NCI-H226 (cell line): Measurements from ENCODE around the gene PTPN3.
"Not testable (repeated sequence)": the region's sequence is repeated elsewhere in the genome, so short reads cannot be mapped to it uniquely, and the experiment has no call there.

ENCODE experiments used
- DNase-seq: peaks from one replicate; pipeline ENCODE4 v3.0.0-alpha.2; 2015

The PTPN3 gene

GRCh38 chr9:109382585-109382984 lies 115.5 kb downstream of the PTPN3 start:
- DNase-seq = no peak

DNA sequence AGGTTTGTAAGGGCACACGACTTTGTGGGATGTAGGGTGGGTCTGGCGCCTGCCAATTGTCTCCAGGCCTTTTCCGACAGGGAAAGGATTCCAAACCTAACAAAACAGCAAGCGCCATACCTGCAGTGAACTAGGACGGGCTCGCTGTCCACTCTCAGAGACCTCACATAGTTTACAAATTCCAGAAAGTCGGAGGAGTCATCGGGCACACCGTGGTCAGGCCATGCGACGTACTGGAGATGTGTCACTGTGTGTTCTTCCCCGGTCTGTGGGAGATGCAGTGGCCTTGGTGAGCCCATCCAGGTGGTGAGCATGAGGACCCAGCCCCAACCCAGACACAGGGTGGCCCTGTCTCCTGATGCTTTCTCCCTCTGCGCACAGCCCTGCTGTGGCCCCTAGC lies 115.9 kb downstream of the PTPN3 start:
- no peak for DNase-seq

DNA sequence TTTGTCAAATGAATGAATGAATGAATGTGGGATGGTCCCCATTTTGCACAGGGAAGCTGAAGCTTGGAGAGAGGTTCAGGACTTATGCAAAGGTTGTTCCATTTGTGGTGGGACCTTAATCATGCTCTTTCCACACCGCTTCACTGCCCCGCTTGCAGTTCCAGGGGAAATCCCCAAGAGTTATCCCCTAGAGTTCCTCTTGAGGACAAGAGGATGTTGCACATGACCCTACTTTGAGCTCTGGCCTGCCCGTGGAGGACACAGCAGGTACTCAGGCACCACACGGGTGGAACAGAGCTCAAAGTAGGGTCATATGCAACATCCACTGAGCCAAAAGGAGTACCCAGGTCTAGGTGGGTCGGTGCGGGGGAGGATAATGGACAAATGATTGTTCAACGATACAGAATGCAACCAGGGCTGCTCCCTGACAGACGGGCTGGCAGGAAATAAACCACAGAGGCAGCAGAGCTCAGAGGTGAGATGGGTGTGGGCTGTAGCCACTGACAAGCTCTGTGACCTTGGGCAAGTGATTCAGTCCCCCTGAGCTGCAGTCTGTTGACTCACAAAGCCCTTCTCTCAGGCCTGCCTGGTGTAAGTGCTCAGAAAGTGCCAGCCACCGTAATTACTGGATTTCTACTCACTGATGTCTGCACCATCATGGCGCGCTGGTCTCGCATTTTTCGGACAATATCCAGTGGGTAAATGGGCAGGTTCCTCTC lies 116.9 kb downstream of the PTPN3 start:
- DNase-seq = peak; percentile 11

GRCh38 chr9:109379513-109379912 lies 118.6 kb downstream of the PTPN3 start:
- no peak for DNase-seq

- DNase-seq = no peak
Observed at GRCh38 chr9:109378316-109378715, 119.8 kb downstream of the PTPN3 start.

DNA sequence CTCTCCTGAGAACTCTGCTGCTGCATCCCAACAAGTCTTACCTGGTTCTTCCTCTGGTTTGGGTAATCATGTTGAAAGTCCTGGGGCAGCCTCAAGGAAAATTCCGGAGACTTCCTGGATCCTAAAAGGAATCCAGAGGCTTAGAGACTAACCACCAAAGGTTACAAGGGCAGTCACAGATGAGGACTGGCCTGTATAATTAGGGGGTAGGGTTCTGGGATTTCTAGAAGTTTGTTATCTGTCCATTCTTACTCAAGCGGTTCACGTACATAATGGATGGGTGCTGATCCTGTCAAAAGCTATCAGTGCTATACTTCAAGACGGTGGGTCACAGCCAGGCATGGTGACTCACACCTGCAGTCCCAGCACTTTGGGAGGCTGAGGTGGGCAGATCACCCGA lies 125.9 kb downstream of the PTPN3 start:
- peak; percentile 64 for DNase-seq

DNA sequence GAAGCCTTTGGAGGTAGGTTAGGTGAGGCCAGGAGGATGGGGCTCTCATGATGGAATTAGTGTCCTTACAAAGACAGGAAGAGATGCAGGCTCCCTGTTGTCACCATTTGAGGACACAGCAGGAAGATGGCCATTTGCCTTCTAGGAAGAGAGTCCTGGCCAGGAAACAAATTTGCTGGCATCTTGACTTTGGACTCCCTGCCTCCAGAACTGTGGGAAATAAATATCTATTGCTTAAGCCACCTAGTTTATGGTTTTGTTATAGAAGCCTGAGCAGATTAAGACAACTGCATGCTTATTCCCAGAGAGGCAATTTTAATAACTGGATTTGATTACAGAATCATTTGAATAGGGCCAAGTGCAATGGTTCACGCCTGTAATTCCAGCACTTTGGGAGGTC lies 126.7 kb downstream of the PTPN3 start:
- DNase-seq = no peak

DNA sequence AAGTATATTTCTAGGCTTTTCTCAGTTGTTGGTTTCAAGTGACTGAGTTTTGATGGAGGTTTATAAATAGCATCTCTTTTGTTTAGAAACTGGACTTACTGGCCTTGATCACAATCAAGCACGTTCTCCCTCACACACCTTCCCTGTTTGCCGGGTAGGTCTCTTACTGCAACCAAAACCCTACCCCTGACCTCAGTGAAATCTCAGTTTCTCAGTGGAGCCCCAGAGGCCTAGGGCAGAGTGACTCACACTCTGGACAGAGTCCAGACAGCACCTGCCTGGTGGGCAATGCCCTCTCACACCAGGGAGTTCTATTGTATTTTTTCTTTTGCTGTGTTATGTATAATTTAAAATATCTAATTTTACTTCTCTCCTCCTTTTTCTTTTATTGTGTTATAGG lies 128.8 kb downstream of the PTPN3 start:
- no peak for DNase-seq

DNA sequence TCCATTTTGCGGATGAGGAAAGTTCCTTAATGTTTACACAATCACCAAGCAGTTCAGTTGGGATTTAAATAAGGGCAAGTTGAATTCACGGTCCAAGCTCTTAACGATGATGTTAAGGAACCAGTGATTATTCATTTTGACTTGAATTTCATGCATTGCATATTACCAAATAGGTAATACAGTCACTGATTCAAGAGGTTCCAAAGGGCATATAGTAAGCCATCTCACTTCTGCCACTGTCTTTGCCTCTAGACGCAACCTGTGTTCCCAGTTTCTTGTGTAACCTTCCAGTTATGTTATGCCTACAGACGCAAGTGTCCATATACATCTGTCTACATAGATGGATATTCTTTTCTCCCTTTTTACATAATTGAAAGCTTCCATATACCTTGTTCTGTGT lies 137.3 kb downstream of the PTPN3 start:
- no peak for DNase-seq

DNA sequence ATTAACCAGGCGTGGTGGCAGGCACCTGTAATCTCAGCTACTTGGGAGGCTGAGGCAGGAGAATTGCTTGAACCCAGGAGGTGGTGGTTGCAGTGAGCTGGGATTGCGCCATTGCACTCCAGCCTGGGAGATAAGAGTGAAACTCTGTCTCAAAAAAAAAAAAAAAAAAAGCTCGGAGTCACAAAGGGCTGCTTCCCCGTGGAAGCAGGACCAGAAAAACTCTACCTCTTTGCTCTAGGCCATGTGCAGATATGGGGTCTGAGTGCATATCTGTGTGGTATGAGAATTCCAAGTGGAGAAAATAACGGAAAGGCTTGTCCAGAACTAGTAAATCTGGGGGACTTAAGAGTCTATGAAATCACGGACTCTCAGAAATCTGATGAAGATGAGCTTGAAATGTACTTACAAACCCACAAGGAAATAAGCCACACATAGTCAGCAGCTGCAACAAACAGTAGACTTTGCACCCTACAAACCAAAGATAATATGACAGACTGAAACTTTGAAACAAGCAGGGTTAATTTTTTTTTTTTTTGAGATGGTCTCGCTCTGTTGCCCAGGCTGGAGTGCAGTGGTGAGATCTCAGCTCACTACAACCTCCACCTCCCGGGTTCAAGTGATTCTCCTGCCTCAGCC lies 139.0 kb downstream of the PTPN3 start:
- not testable (repeated sequence) for DNase-seq

DNA sequence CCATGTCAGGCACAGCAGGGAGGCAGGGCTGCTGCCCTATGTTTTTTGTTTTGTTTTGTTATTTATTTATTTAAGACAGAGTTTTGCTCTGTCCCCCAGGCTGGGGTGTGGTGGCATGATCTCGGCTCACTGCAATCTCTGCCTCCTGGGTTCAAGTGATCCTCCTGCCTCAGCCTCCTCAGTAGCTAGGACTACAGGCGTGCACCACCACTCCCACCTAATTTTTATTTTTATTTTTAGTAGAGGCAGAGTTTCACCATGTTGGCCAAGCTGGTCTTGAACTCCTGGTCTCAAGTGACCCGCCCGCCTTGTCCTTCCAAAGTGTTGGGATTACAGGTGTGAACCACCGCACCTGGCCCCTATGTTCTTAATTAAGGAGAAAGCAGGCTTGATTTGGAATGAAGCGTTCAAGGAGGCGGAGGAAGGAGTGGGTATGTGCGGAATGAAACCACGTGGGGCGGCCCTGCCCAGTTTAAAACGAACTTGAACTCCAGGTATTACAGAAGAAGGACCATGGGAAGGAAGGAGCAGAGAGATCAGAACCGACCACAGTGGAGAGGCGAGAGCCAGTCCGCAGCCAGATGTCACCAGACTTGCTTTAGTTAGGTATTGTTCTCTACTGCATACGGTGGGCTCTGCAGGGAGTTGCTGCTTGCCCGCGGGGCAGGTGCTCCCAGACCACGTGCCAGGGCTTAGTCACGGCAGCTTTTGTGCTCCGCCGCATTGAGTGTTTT lies 142.4 kb downstream of the PTPN3 start:
- no peak for DNase-seq

- DNase-seq = no peak
Observed at GRCh38 chr9:109354190-109354589, 143.9 kb downstream of the PTPN3 start.

DNA sequence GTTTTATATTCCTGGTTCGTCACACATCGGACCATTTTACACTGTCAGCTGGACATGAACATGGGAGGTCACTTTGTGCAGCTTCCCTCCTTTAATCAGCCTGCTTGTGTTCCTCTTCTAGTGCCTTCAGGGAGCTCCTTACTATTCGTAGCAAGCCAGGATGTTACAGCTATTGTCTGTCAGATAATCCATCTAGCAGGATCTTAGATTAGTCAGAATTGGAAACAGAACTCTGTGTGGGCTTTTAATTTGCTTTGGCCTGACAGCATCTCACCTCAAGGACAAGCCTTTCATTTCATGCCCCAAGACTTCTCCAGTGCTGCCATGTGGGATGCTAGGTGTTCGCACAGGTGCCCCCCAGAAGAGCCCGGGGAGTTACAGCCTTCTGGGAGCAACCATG lies 147.1 kb downstream of the PTPN3 start:
- no peak for DNase-seq

GRCh38 chr9:109349421-109349846 lies 148.7 kb downstream of the PTPN3 start:
- peak; percentile 91 for DNase-seq

- DNase-seq = no peak
Observed at GRCh38 chr9:109346904-109347303, 151.2 kb downstream of the PTPN3 start.

- no peak for DNase-seq
Observed at GRCh38 chr9:109344866-109345265, 153.2 kb downstream of the PTPN3 start.

- DNase-seq = no peak
Observed at GRCh38 chr9:109342878-109343277, 155.2 kb downstream of the PTPN3 start.

- no peak for DNase-seq
Observed at GRCh38 chr9:109341561-109341960, 156.5 kb downstream of the PTPN3 start.

DNA sequence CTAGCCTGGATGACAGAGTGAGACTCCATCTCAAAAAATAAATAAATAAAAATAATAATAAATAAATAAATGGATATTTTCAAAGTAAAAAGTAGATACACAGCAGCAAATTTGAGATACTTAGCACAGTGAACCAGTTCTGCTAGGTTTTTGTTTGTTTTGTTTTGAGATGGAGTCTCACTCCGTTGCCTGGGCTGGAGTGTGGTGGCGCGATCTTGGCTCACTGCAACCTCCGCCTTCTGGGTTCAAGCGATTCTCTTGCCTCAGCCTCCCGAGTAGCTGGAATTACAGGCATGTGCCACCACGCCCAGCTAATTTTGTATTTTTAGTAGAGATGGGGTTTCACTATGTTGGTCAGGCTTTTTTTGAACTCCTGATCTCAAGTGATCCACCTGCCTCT lies 157.1 kb downstream of the PTPN3 start:
- not testable (repeated sequence) for DNase-seq

GRCh38 chr9:109336409-109336808 lies 161.7 kb downstream of the PTPN3 start:
- DNase-seq = no peak

DNA sequence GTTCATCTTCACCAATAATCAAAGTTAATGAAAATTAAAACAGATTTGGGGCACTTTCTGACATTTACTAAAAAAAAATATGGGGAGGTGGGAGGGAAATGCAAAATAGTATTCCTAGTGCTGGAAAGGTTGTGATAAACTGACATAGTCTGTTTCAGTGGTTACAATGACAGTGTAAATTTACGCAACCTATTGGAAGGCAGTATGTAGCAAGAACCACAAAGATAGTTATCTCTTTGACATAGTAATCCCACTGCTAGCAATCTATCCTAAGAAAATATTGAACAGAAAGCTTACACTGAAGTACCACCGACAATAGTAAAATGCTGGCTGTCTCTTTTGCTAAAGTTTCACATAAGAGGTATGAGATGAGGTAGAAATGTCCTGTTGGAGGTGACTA lies 162.2 kb downstream of the PTPN3 start:
- DNase-seq = no peak

GRCh38 chr9:109335121-109335520 lies 163.0 kb downstream of the PTPN3 start:
- DNase-seq = no peak

- no peak for DNase-seq
Observed at GRCh38 chr9:109331353-109331752, 166.8 kb downstream of the PTPN3 start.

GRCh38 chr9:109329638-109330258 lies 168.4 kb downstream of the PTPN3 start:
- peak; percentile 40 for DNase-seq
